K562 (cell line): ENCODE measurements around the gene SPATA2. TPM values are rescaled to one million over a fixed set of nuclear protein-coding genes. Genes with fewer than 3 reads are reported as not detected.

Experiments used
- ATAC-seq: fragments of 200-7000 bp; cut with Tn5 transposase; 3 replicates; pipeline ENCODE4 v1.9.1; 2020; ENCODE audit warnings: moderate library complexity
- BruUV-seq: library from RNA; stranded (reverse); fragments of 400-500 nt; replicated peaks from 2 replicates; lab custom pipeline; 2021; lab: Mats Ljungman, UMichigan
- CTCF ChIA-PET: fragments of 300-600 bp; formaldehyde crosslinking; extraction: SDS; loops from one replicate; lab custom pipeline; 2021; ENCODE audit warnings: low intra/inter-chr PET ratio; lab: Yijun Ruan, JAX
- POLR2A ChIA-PET: fragments of 300-600, 350-650 bp; sonication (Branson Sonifier 250); formaldehyde crosslinking; extraction: SDS; loops from one replicate; lab custom pipeline; 2021; ENCODE audit warnings: antibody characterized with exemption, inconsistent platforms; lab: Yijun Ruan, JAX
- DNase-seq, 4 experiments: peaks; one replicate each; pipeline versions ENCODE4 v3.0.0 to v3.0.0-alpha.2; 2011 to 2018; ENCODE audit warnings: low spot score in 3 of 4, mixed read lengths in 3 of 4; ENCODE audit errors: extremely low read depth in 1 of 4
- FAIRE-seq: peaks from 2 replicates; lab custom pipeline; 2011; peaks lifted over from hg19 to GRCh38; lab: Jason Lieb, UNC
- H2AFZ ChIP-seq: 2 replicates; pipeline ENCODE4 v1.6.0; 2011; ENCODE audit warnings: low read depth, low read length, control low read depth, inconsistent platforms
- H3K27ac ChIP-seq: fragments of 200-600 bp; 3 replicates; pipeline ENCODE4 v1.8.0; 2011; ENCODE audit warnings: low read depth, mild to moderate bottlenecking, control low read depth, inconsistent platforms, low read length, moderate library complexity, mixed read lengths; ENCODE audit errors: extremely low read depth
- H3K27me3 ChIP-seq, 2 experiments: fragments of 300-600 bp in 1 of 2; 2 replicates in 1 of 2; 3 replicates in 1 of 2; pipeline versions ENCODE4 v1.6.0 to v1.8.0; 2011; ENCODE audit warnings: inconsistent platforms in 2 of 2, low read length in 2 of 2, mild to moderate bottlenecking in 1 of 2, mixed read lengths in 1 of 2, moderate library complexity in 1 of 2; ENCODE audit not compliant: control insufficient read depth in 2 of 2, insufficient read depth in 2 of 2
- H3K36me3 ChIP-seq: fragments of 300-600 bp; 3 replicates; pipeline ENCODE4 v1.8.0; 2011; ENCODE audit warnings: mild to moderate bottlenecking, low read length, inconsistent platforms; ENCODE audit not compliant: control insufficient read depth, insufficient read depth
- H3K4me1 ChIP-seq, 2 experiments: fragments of 200-600 bp in 1 of 2; replicated peaks in 1 of 2; 2 replicates in 1 of 2; 3 replicates in 1 of 2; pipeline versions ENCODE4 v1.5.1 to v1.8.0; 2011; ENCODE audit warnings: inconsistent platforms in 2 of 2, low read length in 2 of 2, mild to moderate bottlenecking in 1 of 2, mixed read lengths in 1 of 2, moderate library complexity in 1 of 2; ENCODE audit not compliant: control insufficient read depth in 2 of 2, insufficient read depth in 2 of 2
- H3K4me2 ChIP-seq: 2 replicates; pipeline ENCODE4 v1.6.1; 2011; ENCODE audit warnings: low read length, control low read depth, inconsistent platforms, mixed read lengths; ENCODE audit not compliant: insufficient read depth
- H3K4me3 ChIP-seq: fragments of 200-600 bp; sonication (generic), shearing (Covaris generic); 2 replicates; pipeline ENCODE4 v1.5.1; 2016; ENCODE audit warnings: control low read depth, inconsistent platforms
- H3K79me2 ChIP-seq: fragments of 200-600 bp; 3 replicates; pipeline ENCODE4 v1.8.0; 2011; ENCODE audit warnings: low read length, inconsistent platforms; ENCODE audit not compliant: control insufficient read depth, insufficient read depth
- H3K9ac ChIP-seq, 2 experiments: 2 replicates each; pipeline versions ENCODE4 v1.6.0 to v1.6.1; 2011; ENCODE audit warnings: low read depth in 2 of 2, low read length in 2 of 2, control low read depth in 1 of 2, inconsistent platforms in 1 of 2, mild to moderate bottlenecking in 1 of 2, mixed read lengths in 1 of 2; ENCODE audit not compliant: insufficient read depth in 1 of 2
- H3K9me1 ChIP-seq: one replicate; pipeline ENCODE4 v1.6.0; 2011; ENCODE audit warnings: inconsistent platforms, mild to moderate bottlenecking, low read length, moderate library complexity; ENCODE audit not compliant: control insufficient read depth, insufficient read depth
- H3K9me3 ChIP-seq: replicated peaks from 2 replicates; pipeline ENCODE4 v1.5.1; 2011; ENCODE audit warnings: low read depth, low read length, inconsistent platforms; ENCODE audit not compliant: control insufficient read depth, insufficient read depth
- H4K20me1 ChIP-seq: replicated peaks from 2 replicates; pipeline ENCODE4 v1.6.1; 2011; ENCODE audit warnings: low read length, inconsistent platforms, mixed read lengths; ENCODE audit not compliant: control insufficient read depth, insufficient read depth
- ARID1B ChIP-seq: fragments of 450-650 bp; IDR thresholded peaks from 2 replicates; pipeline ENCODE4 v1.6.1; 2016; ENCODE audit warnings: antibody characterized with exemption, mild to moderate bottlenecking, inconsistent platforms
- C11orf30 ChIP-seq: fragments of 450-650 bp; IDR thresholded peaks from 2 replicates; pipeline ENCODE4 v1.6.1; 2016; ENCODE audit warnings: low read depth, mild to moderate bottlenecking
- DPF2 ChIP-seq: fragments of 450-650 bp; IDR thresholded peaks from 2 replicates; pipeline ENCODE4 v1.6.1; 2016
- FOSL1 ChIP-seq: fragments of 200-800 bp; sonication (Bioruptor generic); conservative IDR thresholded peaks from 2 replicates; pipeline ENCODE4 v1.6.1; 2016; ENCODE audit warnings: missing genetic modification characterization, missing compliant biosample characterization
- HSF4 ChIP-seq: fragments of 250-450 bp; sonication (Bioruptor Pico); IDR thresholded peaks from 2 replicates; pipeline ENCODE4 v2.1.2; 2022; ENCODE audit warnings: mild to moderate bottlenecking, moderate library complexity, borderline replicate concordance
- JUND ChIP-seq, 2 experiments: IDR thresholded peaks; 2 replicates in 1 of 2; 3 replicates in 1 of 2; pipeline ENCODE4 v1.6.1; 2011; ENCODE audit warnings: borderline replicate concordance in 2 of 2, low read depth in 2 of 2, low read length in 2 of 2, improper control_type of control experiment in 1 of 2, missing biosample characterization in 1 of 2, missing genetic modification characterization in 1 of 2, missing genetic modification reagents in 1 of 2
- MAFF ChIP-seq: IDR thresholded peaks from 2 replicates; pipeline ENCODE4 v1.6.1; 2012; ENCODE audit warnings: low read length, improper control_type of control experiment
- MAFG ChIP-seq: fragments of 450-650 bp; conservative IDR thresholded peaks from 2 replicates; pipeline ENCODE4 v1.6.1; 2016; ENCODE audit warnings: missing genetic modification characterization, missing compliant biosample characterization
- NFE2 ChIP-seq: IDR thresholded peaks from 2 replicates; pipeline ENCODE4 v1.6.1; 2014; ENCODE audit warnings: antibody characterized with exemption, low read depth
- NR2C2 ChIP-seq, 2 experiments: fragments of 200-800 bp in 1 of 2; sonication (Bioruptor generic) in 1 of 2; sonication (generic) in 1 of 2; formaldehyde crosslinking in 1 of 2; IDR thresholded peaks; 2 replicates each; pipeline versions ENCODE4 v1.6.1 to v1.8.0; 2016 to 2022; ENCODE audit warnings: mild to moderate bottlenecking in 1 of 2, missing compliant biosample characterization in 1 of 2, missing genetic modification characterization in 1 of 2, missing genetic modification reagents in 1 of 2
- PTBP1 ChIP-seq: fragments of 200-400 bp; formaldehyde crosslinking; IDR thresholded peaks from 2 replicates; pipeline ENCODE4 v1.6.1; 2017; ENCODE audit warnings: low read depth, low read length
- RFX5 ChIP-seq: IDR thresholded peaks from 2 replicates; pipeline ENCODE4 v1.6.1; 2011; ENCODE audit warnings: low read depth, mild to moderate bottlenecking, improper control_type of control experiment, low read length
- SMARCA4 ChIP-seq: fragments of 450-650 bp; IDR thresholded peaks from 2 replicates; pipeline ENCODE4 v1.6.1; 2016
- SMARCE1 ChIP-seq: fragments of 450-650 bp; IDR thresholded peaks from 2 replicates; pipeline ENCODE4 v1.7.1; 2016; ENCODE audit warnings: mild to moderate bottlenecking
- ZEB2 ChIP-seq: fragments of 450-650 bp; IDR thresholded peaks from 2 replicates; pipeline ENCODE4 v1.6.1; 2016
- ZNF316 ChIP-seq: fragments of 450-650 bp; IDR thresholded peaks from 2 replicates; pipeline ENCODE4 v1.6.1; 2016
- WGBS: fragments of 100-300 bp; shearing (Covaris generic); methylation state at CpG from one replicate; pipeline ENCODE4 v1.1.6; 2016; ENCODE audit warnings: low coverage, mixed read lengths; ENCODE audit not compliant: insufficient coverage; ENCODE audit errors: missing lambda C conversion rate; 5-methylcytosine and 5-hydroxymethylcytosine counted together
- in situ Hi-C: fragments of 300-500 bp; cut with MboI; formaldehyde crosslinking; loops from 4 replicates; pipeline ENCODE4 v1.15.0; 2018; ENCODE audit warnings: inconsistent platforms, mixed read lengths
- intact Hi-C: fragments of 100-400 bp; cut with micrococcal nuclease; formaldehyde crosslinking; loops from 2 replicates; pipeline ENCODE4 v1.14.2; 2022
- polyA plus RNA-seq, 8 experiments: library from polyadenylated mRNA; depleted of rRNA in 4 of 8; stranded (reverse) in 5 of 8; unstranded in 3 of 8; fragments of >200 nt; fragmentation: Nextera tagmentation in 2 of 8; fragmentation: Illumina TruSeq in 1 of 8; extraction: Ambion mirVana in 2 of 8; extraction: Trizol in 1 of 8; gene quantifications; 2 replicates each; pipeline versions ENCODE4 v1.2.1 to v1.2.3, GENCODE V29; 2011 to 2014; ENCODE audit warnings: inconsistent platforms in 1 of 8, missing spikeins in 1 of 8
- total RNA-seq, 7 experiments: library from RNA; depleted of rRNA in 6 of 7; stranded (reverse); fragments of >200 nt in 6 of 7; fragmentation: Illumina TruSeq in 2 of 7; extraction: Trizol in 2 of 7; gene quantifications; 2 replicates each; pipeline versions ENCODE4 v1.2.1 to v1.2.3, GENCODE V29; 2011 to 2021; ENCODE audit warnings: low replicate concordance in 1 of 7
- TF ChIP-seq, protein P1 (sequence below), 2 experiments: fragments of 450-650 bp in 1 of 2; sonication (generic) in 1 of 2; formaldehyde crosslinking in 1 of 2; IDR thresholded peaks in 1 of 2; conservative IDR thresholded peaks in 1 of 2; 2 replicates each; pipeline versions ENCODE4 v1.6.1 to v1.8.1; 2016 to 2023; ENCODE audit warnings: mild to moderate bottlenecking in 2 of 2, moderate library complexity in 2 of 2, inconsistent platforms in 1 of 2, missing genetic modification reagents in 1 of 2
- TF ChIP-seq, protein P2 (sequence below): fragments of 450-650 bp; IDR thresholded peaks from 2 replicates; pipeline ENCODE4 v1.6.1; 2016

SPATA2 gene
- total and polyA plus RNA-seq, 9 of the 15 experiments (the other 6 are each of a cell fraction or from before 2014, with no cell fraction given) = 0.46 to 8.2 (median 2.7) TPM

DNA sequence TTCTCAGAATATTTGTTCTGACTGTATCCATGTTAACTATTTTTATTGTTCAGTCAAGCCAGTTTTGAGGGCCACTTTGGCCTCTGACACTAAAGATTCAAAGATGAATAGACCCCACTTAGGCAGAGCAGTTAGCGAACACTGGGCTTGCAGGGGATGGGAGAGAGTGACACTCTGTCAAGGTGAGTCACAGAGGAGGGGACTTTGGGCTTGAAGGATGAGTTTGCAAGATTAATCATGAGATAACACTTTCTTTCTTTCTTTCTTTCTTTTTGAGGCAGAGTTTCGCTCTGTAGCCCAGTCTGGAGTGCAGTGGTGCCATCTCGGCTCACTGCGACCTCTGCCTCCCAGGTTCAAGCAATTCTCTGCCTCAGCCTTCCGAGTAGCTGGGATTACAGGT lies 46.4 kb downstream of the SPATA2 start:
- H3K4me1 ChIP-seq = peaks cover 6 to 20% of the 10 kb centered on the region in 2 experiments; a peak in 4 of 5 replicates
- no peaks in the 10 kb centered on the region for H3K9me3 ChIP-seq
- intact Hi-C loops (no loop called here), in situ Hi-C loops (no loop called here)
- ChIA-PET POLR2A (no interaction called here), CTCF (no interaction called here)
- DNase-seq = peak in 3 of 4 experiments; percentile 35 to 52 (median 43)
- 80% methylated on average over 5 of the region's 5 CpGs for WGBS
- no peak overlapping the region for H3K27ac ChIP-seq
- H3K79me2 ChIP-seq = no peaks in the 10 kb centered on the region
- TF ChIP-seq, protein P1, sequence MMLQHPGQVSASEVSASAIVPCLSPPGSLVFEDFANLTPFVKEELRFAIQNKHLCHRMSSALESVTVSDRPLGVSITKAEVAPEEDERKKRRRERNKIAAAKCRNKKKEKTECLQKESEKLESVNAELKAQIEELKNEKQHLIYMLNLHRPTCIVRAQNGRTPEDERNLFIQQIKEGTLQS (IDR thresholded peaks at IDR 0.05) = peak; percentile 52
- TF ChIP-seq, protein P1 (CRISPR knock-in tag; conservative IDR thresholded peaks at IDR 0.05) = no peak
- TF ChIP-seq PTBP1 = no peak
- peak; percentile 69; the same call in 1 of the 2 replicates for TF ChIP-seq SMARCE1
- TF ChIP-seq MAFF = peak; percentile 15; the same call in 1 of the 2 replicates
- TF ChIP-seq SMARCA4 = peak; percentile 60
- TF ChIP-seq FOSL1 (tag) = peak; percentile 79
- TF ChIP-seq ARID1B = peak; percentile 56
- peak; percentile 90 for TF ChIP-seq NFE2
- TF ChIP-seq ZNF316 = peak; percentile 84
- TF ChIP-seq, protein P2, sequence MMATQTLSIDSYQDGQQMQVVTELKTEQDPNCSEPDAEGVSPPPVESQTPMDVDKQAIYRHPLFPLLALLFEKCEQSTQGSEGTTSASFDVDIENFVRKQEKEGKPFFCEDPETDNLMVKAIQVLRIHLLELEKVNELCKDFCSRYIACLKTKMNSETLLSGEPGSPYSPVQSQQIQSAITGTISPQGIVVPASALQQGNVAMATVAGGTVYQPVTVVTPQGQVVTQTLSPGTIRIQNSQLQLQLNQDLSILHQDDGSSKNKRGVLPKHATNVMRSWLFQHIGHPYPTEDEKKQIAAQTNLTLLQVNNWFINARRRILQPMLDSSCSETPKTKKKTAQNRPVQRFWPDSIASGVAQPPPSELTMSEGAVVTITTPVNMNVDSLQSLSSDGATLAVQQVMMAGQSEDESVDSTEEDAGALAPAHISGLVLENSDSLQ = peak; percentile 82
- peak; percentile 85 for TF ChIP-seq C11orf30
- peak; percentile 82 for TF ChIP-seq DPF2
- TF ChIP-seq JUND (IDR thresholded peaks at IDR 0.05; ENCODE audit: borderline replicate concordance, low read depth, low read length) = peak; percentile 55; the same call in 1 of the 2 replicates
- peak; percentile 42; the same call in 1 of the 3 replicates for TF ChIP-seq JUND (tag; IDR thresholded peaks at IDR 0.05; ENCODE audit: borderline replicate concordance, low read depth, low read length)
- peak; percentile 66; the same call in 1 of the 2 replicates for TF ChIP-seq ZEB2
- no peak for TF ChIP-seq HSF4
- no peak for TF ChIP-seq NR2C2 (CRISPR knock-in tag; IDR thresholded peaks at IDR 0.05)
- no peak for TF ChIP-seq NR2C2 (tag; IDR thresholded peaks at IDR 0.05)
- TF ChIP-seq RFX5 = no peak
- peak; percentile 63 for TF ChIP-seq MAFG (tag)
- no TSS peak for BruUV-seq
- ATAC-seq = peak; percentile 79
- H3K27me3 ChIP-seq = no peaks in the 10 kb centered on the region
- no peak overlapping the region for H3K9ac ChIP-seq
- no peak for FAIRE-seq
- no peak overlapping the region for H3K4me3 ChIP-seq
- H3K36me3 ChIP-seq = peaks cover 16% of the 10 kb centered on the region; the same call in 2 of the 3 replicates
- H3K9me1 ChIP-seq = no peaks in the 10 kb centered on the region
- no peaks in the 10 kb centered on the region for H4K20me1 ChIP-seq
- no peak overlapping the region for H2AFZ ChIP-seq
- no peak overlapping the region for H3K4me2 ChIP-seq
